ENCODE results near the gene H2BK1. TPM values are rescaled to one million over a fixed set of nuclear protein-coding genes. Genes with fewer than 3 reads are reported as not detected.

Gene H2BK1
- total and polyA plus RNA-seq, 2 experiments from 2014 or later = not detected

DNA sequence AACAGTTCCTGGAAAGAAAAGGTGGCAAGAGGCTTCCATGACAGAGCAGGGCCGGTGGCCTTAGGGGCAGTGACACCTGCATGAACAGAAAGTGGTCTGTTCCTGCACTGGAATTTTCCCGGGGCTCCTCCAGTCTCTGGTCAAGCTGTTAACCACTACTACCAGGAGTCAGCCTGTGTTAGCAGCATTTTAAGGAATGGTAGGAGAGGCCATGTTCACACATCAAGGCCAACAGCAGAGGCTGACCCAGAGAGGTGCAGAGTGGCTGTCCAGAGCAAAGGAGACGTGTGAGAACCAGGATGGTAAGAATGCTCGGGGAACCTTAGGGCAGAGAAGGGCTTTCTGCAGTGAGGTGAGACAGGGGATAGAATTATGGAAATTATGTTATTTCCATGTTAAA lies 8.5 kb downstream of the H2BK1 start:
- TF ChIP-seq, protein P1, sequence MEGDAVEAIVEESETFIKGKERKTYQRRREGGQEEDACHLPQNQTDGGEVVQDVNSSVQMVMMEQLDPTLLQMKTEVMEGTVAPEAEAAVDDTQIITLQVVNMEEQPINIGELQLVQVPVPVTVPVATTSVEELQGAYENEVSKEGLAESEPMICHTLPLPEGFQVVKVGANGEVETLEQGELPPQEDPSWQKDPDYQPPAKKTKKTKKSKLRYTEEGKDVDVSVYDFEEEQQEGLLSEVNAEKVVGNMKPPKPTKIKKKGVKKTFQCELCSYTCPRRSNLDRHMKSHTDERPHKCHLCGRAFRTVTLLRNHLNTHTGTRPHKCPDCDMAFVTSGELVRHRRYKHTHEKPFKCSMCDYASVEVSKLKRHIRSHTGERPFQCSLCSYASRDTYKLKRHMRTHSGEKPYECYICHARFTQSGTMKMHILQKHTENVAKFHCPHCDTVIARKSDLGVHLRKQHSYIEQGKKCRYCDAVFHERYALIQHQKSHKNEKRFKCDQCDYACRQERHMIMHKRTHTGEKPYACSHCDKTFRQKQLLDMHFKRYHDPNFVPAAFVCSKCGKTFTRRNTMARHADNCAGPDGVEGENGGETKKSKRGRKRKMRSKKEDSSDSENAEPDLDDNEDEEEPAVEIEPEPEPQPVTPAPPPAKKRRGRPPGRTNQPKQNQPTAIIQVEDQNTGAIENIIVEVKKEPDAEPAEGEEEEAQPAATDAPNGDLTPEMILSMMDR (IDR thresholded peaks at IDR 0.05; ENCODE audit: low read depth, low read length) = no peak
- no peak for DNase-seq (ENCODE audit: low read depth in 1 of 2, low spot score in 1 of 2)
- Histone ChIP-seq H3K4me1 (ENCODE audit: low read depth) (no peaks in the 10 kb centered on the region), H3K27ac (no peak overlapping the region), H3K27me3 (no peaks in the 10 kb centered on the region), H3K36me3 (no peaks in the 10 kb centered on the region), H3K4me3 (no peak overlapping the region), H3K9me3 (ENCODE audit: low read depth) (no peaks in the 10 kb centered on the region)

DNA sequence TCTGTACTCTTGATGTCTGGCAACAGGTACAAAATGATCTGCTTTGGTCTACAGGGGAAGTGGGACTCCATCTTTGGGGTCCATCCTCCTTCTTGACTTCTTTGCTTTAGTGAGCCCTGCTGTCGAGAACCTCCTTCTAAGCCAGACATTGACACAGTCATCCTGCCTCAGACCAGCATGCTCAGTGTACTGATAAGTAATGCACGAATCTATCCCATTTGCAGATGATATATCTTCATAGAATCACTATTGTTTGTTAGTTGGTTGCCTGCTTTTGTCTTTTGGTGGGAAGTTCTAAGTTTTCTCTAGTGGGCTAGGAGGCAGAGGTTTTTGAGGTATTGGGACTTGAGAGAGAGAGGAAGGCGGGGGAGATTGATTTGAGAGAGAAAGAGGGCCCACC lies 8.9 kb downstream of the H2BK1 start:
- TF ChIP-seq, protein P1 (IDR thresholded peaks at IDR 0.05; ENCODE audit: low read depth, low read length) = no peak
- no peak for DNase-seq (ENCODE audit: low read depth in 1 of 2, low spot score in 1 of 2)
- Histone ChIP-seq H3K4me3 (no peak overlapping the region), H3K36me3 (no peaks in the 10 kb centered on the region), H3K27ac (no peak overlapping the region), H3K9me3 (ENCODE audit: low read depth) (no peaks in the 10 kb centered on the region), H3K27me3 (no peaks in the 10 kb centered on the region), H3K4me1 (ENCODE audit: low read depth) (no peaks in the 10 kb centered on the region)

DNA sequence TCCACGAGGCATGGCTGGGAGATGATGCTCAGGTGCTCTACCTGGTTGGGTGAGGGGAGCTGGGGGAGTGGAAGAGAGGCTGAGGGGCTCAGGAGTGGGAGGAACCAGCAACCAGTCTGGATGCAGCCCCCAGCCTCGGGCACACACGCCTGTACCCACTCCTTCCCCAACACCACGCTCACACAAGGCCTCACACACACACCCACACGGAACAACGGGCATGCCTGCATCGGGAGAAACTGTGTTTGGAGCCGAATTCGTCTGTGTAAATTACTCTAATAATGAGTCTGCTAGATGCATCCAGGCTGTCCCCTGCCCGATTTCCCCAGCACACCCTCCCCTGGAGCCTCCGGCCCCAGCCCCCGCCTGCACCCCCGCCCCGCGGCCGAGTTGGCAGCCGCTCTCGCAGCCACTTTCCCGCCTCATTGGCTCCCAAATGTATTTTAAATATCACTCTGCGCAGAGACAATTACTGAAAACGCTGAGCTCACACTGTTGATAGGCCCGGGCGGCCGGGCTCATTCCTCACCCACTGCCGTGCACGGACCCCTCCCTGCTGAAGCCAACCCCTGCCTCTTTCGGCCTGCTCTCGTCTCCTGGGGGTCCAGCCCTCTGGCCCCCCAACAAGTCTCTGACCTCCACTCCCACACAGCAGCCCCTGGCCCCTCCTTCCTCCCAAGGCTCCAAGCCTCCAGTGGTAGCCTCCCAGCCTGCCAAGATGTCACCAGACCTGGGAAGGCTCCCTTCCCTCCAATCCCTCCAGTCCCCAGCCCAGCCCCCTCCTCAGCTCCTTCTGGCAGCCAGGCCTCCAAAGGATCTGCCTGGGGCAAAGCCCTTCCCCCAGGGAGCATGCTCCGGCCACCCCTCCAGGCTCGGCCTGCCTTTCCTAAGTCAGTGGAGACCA lies 11.1 kb downstream of the H2BK1 start:
- Histone ChIP-seq H3K27ac (no peak overlapping the region), H3K4me3 (no peak overlapping the region), H3K36me3 (no peaks in the 10 kb centered on the region), H3K9me3 (ENCODE audit: low read depth) (no peaks in the 10 kb centered on the region), H3K27me3 (peaks cover 6% of the 10 kb centered on the region), H3K4me1 (ENCODE audit: low read depth) (no peaks in the 10 kb centered on the region)
- no peak for DNase-seq (ENCODE audit: low read depth in 1 of 2, low spot score in 1 of 2)
- TF ChIP-seq, protein P1 (IDR thresholded peaks at IDR 0.05; ENCODE audit: low read depth, low read length) = no peak

DNA sequence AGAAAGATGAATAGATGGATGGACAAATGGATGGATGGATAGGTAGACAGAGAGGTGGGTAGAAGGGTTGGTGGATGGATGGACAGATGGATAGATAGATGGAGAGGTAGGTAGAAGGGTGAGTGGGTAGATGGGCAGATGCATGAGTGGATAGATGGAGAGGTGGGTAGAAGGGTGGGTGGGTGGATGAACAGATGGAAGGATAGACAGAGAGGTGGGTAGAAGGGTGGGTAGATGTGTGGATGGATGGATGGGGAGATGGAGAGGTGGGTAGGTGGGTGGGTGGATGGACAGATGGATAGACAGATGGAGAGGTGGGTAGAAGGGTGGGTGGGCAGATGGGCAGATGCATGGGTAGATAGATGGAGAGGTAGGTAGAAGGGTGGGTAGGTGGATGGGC lies 12.4 kb downstream of the H2BK1 start:
- Histone ChIP-seq H3K36me3 (no peaks in the 10 kb centered on the region), H3K27ac (no peak overlapping the region), H3K4me3 (no peak overlapping the region), H3K9me3 (ENCODE audit: low read depth) (no peaks in the 10 kb centered on the region), H3K27me3 (peaks cover 6% of the 10 kb centered on the region), H3K4me1 (ENCODE audit: low read depth) (no peaks in the 10 kb centered on the region)
- no peak for DNase-seq (ENCODE audit: low read depth in 1 of 2, low spot score in 1 of 2)
- TF ChIP-seq, protein P1 (IDR thresholded peaks at IDR 0.05; ENCODE audit: low read depth, low read length) = no peak

DNA sequence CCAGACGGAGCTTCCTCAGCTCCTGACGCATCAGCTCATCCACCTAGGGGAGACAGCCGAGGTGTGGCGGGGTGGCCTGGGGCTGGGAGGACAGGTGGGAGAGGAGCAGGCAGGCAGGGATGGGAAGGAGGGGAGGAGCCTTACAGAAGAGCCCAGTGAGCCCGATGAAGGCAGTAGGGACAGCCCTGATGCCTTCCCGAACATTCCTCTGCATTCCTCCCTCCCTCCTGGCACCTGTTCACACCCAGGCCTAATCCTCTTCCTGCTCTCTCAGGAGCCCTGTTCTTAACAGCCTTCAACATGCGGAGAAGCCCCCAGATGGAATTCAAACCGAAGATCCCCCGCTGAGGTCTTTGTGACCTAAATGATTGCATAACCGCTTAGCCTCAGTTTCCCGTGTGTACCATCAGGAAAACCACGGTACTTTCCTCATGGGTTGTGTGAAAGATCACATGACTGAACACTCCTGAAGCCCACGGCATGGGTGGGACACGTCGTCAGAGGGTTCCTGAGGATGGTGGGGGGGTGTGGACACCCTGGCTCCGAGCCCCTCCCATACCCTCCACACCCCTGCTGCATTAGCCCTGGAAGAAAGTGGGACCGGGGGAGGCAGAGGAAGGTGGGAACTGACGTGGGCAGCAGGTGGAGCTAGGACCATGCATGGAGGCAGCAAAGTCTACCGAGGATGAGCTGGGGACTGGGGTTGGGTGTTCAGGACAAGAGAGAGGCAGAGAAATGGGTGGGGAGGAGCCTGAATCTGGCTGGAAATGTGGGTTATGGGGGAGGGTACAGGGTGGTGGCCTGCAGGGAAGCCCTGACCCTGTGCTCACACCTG lies 14.5 kb downstream of the H2BK1 start:
- peaks cover 9% of the 10 kb centered on the region for H3K27me3 ChIP-seq
- no peaks in the 10 kb centered on the region for H3K9me3 ChIP-seq (ENCODE audit: low read depth)
- no peak overlapping the region for H3K27ac ChIP-seq
- no peak for DNase-seq (ENCODE audit: low read depth in 1 of 2, low spot score in 1 of 2)
- TF ChIP-seq, protein P1 (IDR thresholded peaks at IDR 0.05; ENCODE audit: low read depth, low read length) = no peak
- no peaks in the 10 kb centered on the region for H3K36me3 ChIP-seq
- H3K4me1 ChIP-seq (ENCODE audit: low read depth) = no peaks in the 10 kb centered on the region
- no peak overlapping the region for H3K4me3 ChIP-seq
